ENCODE results near the gene SYNE2. TPM values are rescaled to one million over a fixed set of nuclear protein-coding genes. Genes with fewer than 3 reads are reported as not detected.

The SYNE2 gene
- total RNA-seq, 1 experiment from 2014 or later: 16.0 TPM

DNA sequence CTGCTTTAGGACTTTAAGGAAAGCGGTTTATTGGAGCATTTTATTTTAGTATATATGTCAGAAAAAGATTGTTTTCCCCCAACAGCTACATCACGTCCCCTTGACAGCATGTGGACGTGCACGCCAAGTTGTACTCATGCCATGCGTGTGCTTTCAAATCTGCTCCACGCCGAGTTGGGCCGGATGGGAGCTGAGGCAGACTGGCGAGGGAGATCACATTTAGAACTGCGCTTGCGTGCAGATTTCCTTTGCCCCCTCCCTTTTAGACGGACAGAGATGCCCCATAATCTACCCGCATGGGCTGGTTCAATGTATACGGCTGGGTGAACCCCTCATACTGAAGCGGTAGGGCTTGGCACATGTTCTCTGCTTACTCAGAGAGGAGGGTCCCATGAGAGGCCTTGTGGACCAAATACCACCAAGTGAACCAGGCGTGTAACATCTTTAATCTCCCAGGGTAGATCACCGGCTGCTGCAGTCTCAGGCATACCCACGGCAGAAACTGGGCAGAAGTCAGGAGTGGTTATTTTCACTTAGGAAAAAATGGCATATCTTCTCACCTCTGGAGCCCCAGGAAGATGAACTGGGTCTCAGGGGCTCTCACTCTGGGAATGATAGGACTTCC lies 349.2 kb downstream of the SYNE2 start:
- Histone ChIP-seq H2AFZ (ENCODE audit: low read length) (no peak overlapping the region), H3K36me3 (ENCODE audit: low read depth, low read length) (no peaks in the 10 kb centered on the region), H3K9me3 (ENCODE audit: low read length) (no peaks in the 10 kb centered on the region), H3K4me1 (ENCODE audit: insufficient read depth, low read length) (no peaks in the 10 kb centered on the region), H3K9ac (ENCODE audit: low read length) (no peak overlapping the region), H3K4me2 (ENCODE audit: low read length) (no peak overlapping the region), H3K79me2 (ENCODE audit: low read length) (no peaks in the 10 kb centered on the region), H4K20me1 (ENCODE audit: low read length) (no peaks in the 10 kb centered on the region), H3K4me3 (ENCODE audit: low read length) (no peak overlapping the region), H3K27ac (ENCODE audit: low read length) (no peak overlapping the region), H3F3A (ENCODE audit: low read length, unreplicated experiment) (no peaks in the 10 kb centered on the region), H3K9me2 (replicated peaks; ENCODE audit: low read length) (no peaks in the 10 kb centered on the region), H3K27me3 (ENCODE audit: low read length) (no peaks in the 10 kb centered on the region)
- intact Hi-C loops (cut with micrococcal nuclease): no loop called here
- no peak for DNase-seq
- POLR2A ChIA-PET (ENCODE audit: unreplicated experiment): no interaction called here
- CTCF ChIA-PET: no interaction called here
- no TSS peak for BruUV-seq (replicated peaks)
- no peak for TF ChIP-seq EZH2 (IDR thresholded peaks at IDR 0.05; ENCODE audit: low read length, unreplicated experiment)
- no peak for TF ChIP-seq EZH2phosphoT487 (IDR thresholded peaks at IDR 0.05; ENCODE audit: borderline replicate concordance, low read length)
- TF ChIP-seq, protein P1, sequence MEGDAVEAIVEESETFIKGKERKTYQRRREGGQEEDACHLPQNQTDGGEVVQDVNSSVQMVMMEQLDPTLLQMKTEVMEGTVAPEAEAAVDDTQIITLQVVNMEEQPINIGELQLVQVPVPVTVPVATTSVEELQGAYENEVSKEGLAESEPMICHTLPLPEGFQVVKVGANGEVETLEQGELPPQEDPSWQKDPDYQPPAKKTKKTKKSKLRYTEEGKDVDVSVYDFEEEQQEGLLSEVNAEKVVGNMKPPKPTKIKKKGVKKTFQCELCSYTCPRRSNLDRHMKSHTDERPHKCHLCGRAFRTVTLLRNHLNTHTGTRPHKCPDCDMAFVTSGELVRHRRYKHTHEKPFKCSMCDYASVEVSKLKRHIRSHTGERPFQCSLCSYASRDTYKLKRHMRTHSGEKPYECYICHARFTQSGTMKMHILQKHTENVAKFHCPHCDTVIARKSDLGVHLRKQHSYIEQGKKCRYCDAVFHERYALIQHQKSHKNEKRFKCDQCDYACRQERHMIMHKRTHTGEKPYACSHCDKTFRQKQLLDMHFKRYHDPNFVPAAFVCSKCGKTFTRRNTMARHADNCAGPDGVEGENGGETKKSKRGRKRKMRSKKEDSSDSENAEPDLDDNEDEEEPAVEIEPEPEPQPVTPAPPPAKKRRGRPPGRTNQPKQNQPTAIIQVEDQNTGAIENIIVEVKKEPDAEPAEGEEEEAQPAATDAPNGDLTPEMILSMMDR (conservative IDR thresholded peaks at IDR 0.05; ENCODE audit: low read depth, low read length): no peak
- no peak for ATAC-seq

DNA sequence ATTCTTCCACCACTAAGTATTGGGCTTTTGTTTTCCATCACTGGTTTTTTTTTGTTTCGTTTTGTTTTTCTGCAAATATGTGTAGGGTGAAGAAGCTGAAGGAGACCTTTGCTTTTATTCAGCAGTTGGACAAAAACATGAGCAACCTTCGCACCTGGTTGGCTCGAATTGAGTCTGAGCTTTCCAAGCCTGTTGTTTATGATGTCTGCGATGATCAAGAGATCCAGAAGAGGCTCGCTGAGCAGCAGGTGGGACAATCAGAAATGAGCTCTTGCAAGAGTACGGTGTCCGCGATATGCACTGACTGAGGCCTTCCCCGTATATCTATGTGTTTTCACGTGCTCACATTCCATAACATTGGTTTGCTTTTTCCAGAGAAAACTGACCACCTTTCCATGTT lies 349.9 kb downstream of the SYNE2 start:
- no peak overlapping the region for H2AFZ ChIP-seq (ENCODE audit: low read length)
- intact Hi-C loops (cut with micrococcal nuclease): no loop called here
- ChIA-PET POLR2A (ENCODE audit: unreplicated experiment) (no interaction called here), CTCF (no interaction called here)
- H3K9me2 ChIP-seq (replicated peaks; ENCODE audit: low read length): no peaks in the 10 kb centered on the region
- no peak for TF ChIP-seq EZH2 (IDR thresholded peaks at IDR 0.05; ENCODE audit: low read length, unreplicated experiment)
- no peak for TF ChIP-seq EZH2phosphoT487 (IDR thresholded peaks at IDR 0.05; ENCODE audit: borderline replicate concordance, low read length)
- TF ChIP-seq, protein P1 (conservative IDR thresholded peaks at IDR 0.05; ENCODE audit: low read depth, low read length): no peak
- no peaks in the 10 kb centered on the region for H3K9me3 ChIP-seq (ENCODE audit: low read length)
- H3K4me2 ChIP-seq (ENCODE audit: low read length): no peak overlapping the region
- no peak overlapping the region for H3K9ac ChIP-seq (ENCODE audit: low read length)
- no peak overlapping the region for H3K4me3 ChIP-seq (ENCODE audit: low read length)
- DNase-seq: no peak
- no peak overlapping the region for H3K27ac ChIP-seq (ENCODE audit: low read length)
- H4K20me1 ChIP-seq (ENCODE audit: low read length): no peaks in the 10 kb centered on the region
- H3K79me2 ChIP-seq (ENCODE audit: low read length): no peaks in the 10 kb centered on the region
- H3K36me3 ChIP-seq (ENCODE audit: low read depth, low read length): no peaks in the 10 kb centered on the region
- no peak for ATAC-seq
- no peaks in the 10 kb centered on the region for H3K4me1 ChIP-seq (ENCODE audit: insufficient read depth, low read length)
- BruUV-seq (replicated peaks): no TSS peak
- H3K27me3 ChIP-seq (ENCODE audit: low read length): no peaks in the 10 kb centered on the region
- H3F3A ChIP-seq (ENCODE audit: low read length, unreplicated experiment): no peaks in the 10 kb centered on the region

- ATAC-seq (no peak), DNase-seq (no peak)
- intact Hi-C loops (cut with micrococcal nuclease): no loop called here
- Histone ChIP-seq H3K4me1 (ENCODE audit: insufficient read depth, low read length) (no peaks in the 10 kb centered on the region), H3F3A (ENCODE audit: low read length, unreplicated experiment) (no peaks in the 10 kb centered on the region), H3K9me2 (replicated peaks; ENCODE audit: low read length) (no peaks in the 10 kb centered on the region), H3K36me3 (ENCODE audit: low read depth, low read length) (no peaks in the 10 kb centered on the region), H3K9me3 (ENCODE audit: low read length) (no peaks in the 10 kb centered on the region), H2AFZ (ENCODE audit: low read length) (no peak overlapping the region), H3K9ac (ENCODE audit: low read length) (no peak overlapping the region), H3K79me2 (ENCODE audit: low read length) (no peaks in the 10 kb centered on the region), H3K27ac (ENCODE audit: low read length) (no peak overlapping the region), H3K27me3 (ENCODE audit: low read length) (no peaks in the 10 kb centered on the region), H3K4me3 (ENCODE audit: low read length) (no peak overlapping the region), H3K4me2 (ENCODE audit: low read length) (no peak overlapping the region), H4K20me1 (ENCODE audit: low read length) (no peaks in the 10 kb centered on the region)
- ChIA-PET POLR2A (ENCODE audit: unreplicated experiment) (no interaction called here), CTCF (no interaction called here)
- no TSS peak for BruUV-seq (replicated peaks)
- no peak for TF ChIP-seq EZH2 (IDR thresholded peaks at IDR 0.05; ENCODE audit: low read length, unreplicated experiment)
- TF ChIP-seq EZH2phosphoT487 (IDR thresholded peaks at IDR 0.05; ENCODE audit: borderline replicate concordance, low read length): no peak
- TF ChIP-seq, protein P1 (conservative IDR thresholded peaks at IDR 0.05; ENCODE audit: low read depth, low read length): no peak
Observed at GRCh38 chr14:64203366-64204006, 350.7 kb downstream of the SYNE2 start.

Data from PC-3 (cell line).